GM21423 (cell line): ENCODE measurements around the gene L3MBTL2.

Source experiments
- ATAC-seq: cut with Tn5 transposase; IDR thresholded peaks from one replicate; pipeline ENCODE4 v1.9.1; 2021; ENCODE audit warnings: mild to moderate bottlenecking, moderate library complexity; ENCODE audit not compliant: unreplicated experiment

The L3MBTL2 gene

DNA sequence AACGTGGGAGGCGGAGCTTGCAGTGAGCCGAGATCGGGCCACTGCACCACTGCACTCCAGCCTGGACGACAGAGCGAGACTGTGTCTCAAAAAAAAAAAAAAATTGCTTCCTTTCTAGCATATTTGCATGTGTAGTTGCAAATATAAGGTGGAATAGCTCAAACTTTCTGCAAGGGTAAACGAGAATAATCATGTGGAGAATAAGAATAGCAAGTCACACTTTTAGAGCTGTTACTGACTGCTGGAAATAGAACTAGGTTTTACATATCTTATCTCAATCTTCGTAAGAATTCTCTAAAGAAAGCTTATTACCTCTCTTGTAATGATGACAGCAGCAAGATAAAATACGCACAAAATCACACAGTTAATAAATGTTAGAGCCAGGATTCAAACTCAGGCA lies 1.6 kb downstream of the L3MBTL2 start:
- ATAC-seq = no peak

DNA sequence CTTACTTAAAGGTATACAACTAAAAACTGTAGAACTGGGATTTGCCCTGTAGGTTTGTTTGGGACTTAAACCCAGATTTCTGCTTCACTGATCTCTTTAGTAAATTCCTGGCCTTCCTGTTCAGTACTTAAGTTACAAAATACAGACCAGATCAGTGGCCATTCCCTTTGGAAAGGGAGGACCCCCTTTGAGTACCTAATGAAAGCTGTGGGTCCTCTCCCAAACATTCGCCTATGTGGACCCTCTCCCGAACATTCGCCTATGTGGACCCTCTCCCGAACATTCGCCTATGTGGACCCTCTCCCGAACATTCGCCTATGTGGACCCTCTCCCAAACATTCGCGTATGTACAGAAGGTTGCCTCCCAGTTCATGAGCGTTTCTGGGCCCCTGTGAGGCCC lies 10.3 kb downstream of the L3MBTL2 start:
- no peak for ATAC-seq

DNA sequence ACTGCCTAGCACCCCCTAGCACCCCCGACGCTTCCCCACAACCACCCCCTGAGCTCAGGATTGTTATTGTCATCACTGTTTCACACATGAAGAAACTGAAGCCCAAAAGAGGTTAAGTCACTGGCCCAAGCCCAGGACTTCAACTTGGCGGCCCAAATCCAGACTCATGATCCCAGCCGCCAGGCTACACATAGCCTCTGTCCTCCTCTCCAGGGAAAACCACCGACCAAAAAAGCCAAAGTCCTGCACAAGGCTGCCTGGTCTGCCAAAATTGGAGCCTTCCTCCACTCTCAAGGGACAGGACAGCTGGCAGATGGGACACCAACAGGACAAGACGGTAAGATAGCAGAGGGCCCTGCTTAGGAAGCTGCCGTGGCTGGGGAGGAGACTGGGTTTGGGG lies 10.8 kb downstream of the L3MBTL2 start:
- ATAC-seq = no peak

DNA sequence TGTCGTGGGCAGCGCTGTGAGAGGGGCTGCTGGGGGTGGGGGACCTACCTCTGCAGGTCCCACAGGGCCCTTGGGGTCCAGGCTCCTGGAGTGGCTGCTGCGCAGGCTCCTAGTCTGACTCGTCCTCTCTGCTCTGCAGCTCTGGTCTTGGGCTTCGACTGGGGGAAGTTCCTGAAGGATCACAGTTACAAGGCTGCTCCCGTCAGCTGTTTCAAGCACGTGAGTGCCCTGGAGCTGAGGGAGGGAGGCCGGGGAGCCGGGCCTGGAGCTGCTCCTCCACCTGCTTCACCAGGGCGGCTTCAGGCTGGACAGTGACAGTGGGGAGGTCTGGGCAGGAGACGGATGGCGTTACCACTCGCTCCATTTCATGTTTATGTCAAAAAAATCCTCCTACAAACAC lies 11.9 kb downstream of the L3MBTL2 start:
- no peak for ATAC-seq

DNA sequence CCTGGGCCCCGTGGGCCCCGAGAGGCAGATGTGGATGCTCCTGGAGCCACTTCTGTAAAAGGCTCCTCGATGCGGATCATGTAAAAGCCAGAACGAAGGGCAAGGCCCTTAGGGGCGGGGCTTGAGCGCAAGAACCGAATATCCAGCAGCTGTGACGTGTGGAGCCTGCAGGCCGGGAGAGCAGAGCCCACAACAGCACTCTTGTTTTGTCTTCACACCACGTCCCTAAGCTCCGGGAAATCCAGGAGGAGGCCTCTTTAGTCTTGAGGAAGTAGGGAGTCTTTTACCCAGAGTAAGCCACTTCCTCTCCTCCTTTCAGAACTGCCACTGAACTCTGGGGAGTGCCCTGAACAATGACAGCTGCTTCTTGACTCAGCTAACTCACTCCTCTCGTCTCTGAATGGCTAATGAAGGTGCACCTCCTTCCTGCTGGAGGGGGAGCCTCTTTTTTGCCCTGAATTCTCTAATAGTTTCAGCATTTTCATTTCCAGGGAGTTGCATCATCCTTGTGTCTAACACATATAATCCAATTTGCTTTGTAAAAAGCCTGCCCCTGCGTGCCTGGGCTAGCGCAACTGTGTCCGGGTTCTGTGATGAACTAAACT lies 12.5 kb downstream of the L3MBTL2 start:
- ATAC-seq = no peak

DNA sequence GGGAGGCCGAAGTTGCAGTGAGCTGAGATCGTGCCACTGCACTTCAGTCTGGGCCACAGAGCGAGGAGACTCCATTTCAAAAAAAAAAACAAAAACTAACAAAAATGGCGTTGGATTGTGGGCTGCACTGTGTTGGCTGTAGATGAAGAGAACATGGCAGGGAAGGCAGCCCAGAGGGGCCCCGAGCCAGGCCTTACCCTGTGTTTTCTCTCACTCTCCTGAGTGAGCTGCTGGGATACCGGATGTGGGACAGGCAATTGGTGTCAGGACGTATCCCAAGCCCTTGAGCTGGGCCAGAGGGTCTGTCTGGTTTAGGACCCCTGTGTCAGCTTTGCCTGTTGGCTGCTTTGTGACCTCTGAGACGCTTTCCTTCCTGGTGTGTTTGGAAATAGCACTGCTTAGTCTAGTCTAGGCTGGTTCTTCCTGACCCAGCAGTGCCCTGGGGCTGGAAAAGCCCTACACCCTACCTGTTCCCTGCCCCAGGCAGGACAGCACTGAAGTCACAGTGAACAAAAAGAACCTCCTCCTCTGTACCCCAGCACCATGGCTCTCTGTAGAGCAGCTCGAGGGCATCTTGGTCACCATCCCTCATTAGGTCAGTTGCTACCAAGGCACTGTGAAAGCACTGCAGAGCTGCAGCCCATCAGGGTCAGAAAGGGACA lies 17.9 kb downstream of the L3MBTL2 start:
- ATAC-seq = no peak

DNA sequence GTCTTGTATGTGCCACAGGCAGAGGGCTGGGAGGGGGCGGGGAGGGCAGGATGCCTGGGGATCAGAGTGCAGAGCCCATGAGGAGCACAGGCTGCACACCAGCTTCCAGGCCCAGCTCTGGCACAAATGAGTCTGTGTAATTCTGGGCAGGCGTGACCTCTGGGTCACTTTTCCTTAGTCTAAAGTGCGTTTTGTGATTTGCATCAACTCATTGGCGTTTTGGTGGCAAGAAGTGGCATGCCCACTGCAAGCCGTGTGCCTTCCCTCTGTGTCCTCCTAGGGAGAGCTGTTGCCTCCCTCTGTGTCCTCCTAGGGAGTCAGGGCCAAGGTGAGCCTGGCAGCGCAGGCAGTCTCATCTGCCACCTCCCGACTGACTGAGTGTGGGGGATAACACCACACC lies 18.4 kb downstream of the L3MBTL2 start:
- no peak for ATAC-seq

DNA sequence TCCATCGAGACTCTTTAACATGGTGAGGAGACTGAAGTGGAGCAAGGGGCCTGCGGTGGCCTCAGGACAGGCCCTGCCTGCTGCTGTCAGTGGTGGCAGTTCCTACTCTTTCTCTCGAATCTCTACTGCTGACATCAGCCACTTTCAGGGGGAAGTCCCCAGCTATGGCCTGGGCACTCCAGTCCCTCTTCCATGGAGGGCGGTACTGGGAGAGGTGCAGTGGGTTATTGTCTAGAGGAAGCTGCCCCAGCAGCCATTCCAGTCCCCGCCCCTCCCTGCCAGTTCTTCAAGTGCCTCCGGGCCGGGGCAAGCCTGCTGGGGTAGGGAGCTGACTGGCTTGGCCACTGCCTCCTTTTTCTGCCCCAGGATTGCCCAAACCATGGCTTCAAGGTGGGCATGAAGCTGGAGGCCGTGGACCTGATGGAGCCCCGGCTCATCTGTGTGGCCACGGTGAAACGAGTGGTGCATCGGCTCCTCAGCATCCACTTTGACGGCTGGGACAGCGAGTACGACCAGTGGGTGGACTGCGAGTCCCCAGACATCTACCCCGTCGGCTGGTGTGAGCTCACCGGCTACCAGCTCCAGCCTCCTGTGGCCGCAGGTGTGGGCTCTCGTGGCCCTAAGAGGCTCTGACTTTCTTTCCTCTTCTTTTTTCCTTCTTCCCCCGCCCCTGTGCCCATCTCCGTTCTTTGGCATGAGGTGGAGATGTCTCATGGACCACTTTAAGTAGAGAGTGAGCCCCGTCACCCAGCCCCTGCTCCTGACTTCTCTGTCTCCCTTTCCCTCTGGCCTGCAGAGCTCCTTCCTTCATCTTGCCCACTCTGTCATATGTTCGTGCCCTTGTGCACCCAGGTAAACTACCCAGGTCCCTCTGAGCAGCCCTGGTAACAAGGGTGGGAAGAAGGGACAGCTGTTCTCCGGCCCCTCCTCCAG lies 21.9 kb downstream of the L3MBTL2 start:
- no peak for ATAC-seq

DNA sequence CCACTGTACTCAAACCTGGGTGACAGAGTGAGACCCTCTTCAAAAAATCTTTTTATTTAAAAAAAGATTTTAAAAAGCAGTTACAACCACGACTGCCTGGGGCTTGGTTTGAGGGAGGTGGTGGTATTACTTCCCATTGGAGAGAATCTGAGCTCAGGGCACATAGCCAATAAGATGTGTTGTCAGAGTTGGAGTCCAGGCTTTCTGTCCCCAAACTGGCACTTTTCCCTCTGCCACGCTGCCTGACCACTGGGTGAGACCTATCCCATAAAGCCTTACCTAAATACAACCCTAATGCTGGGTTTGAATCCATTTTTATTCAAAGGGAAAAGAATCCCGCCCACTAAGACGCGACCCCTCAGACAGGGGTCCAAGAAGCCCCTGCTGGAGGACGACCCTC lies 24.1 kb downstream of the L3MBTL2 start:
- ATAC-seq = no peak

DNA sequence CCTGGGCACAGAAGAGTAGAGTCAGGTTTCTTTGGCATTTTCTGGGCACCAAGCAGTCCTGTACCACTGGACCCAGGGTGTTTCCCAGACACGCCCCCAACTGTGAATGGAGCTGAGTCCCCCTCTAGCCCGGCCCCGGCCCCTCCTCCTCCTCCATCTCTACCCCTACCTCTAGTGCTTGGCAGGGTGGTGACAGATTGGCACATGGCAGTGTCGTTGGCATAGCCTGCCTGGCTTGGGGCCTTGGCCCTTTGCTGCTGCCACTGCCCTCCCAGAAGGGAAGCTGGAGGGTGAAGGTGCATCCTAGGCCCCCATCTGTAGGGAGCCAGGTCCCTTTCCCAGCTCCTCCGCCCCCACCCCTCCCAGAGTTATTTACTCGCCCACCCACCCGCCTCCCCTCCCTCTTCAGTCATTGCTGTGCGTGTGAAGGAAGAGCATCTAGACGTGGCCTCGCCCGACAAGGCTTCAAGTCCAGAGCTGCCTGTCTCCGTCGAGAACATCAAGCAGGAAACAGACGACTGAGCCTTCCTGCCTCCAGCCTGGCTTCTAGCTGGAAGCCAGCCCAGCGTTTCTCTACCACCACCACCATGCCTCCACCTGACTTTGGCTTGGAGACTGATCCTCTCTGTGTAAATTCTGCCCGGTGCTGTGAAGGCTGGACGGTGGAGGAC lies 24.8 kb downstream of the L3MBTL2 start:
- ATAC-seq = no peak

DNA sequence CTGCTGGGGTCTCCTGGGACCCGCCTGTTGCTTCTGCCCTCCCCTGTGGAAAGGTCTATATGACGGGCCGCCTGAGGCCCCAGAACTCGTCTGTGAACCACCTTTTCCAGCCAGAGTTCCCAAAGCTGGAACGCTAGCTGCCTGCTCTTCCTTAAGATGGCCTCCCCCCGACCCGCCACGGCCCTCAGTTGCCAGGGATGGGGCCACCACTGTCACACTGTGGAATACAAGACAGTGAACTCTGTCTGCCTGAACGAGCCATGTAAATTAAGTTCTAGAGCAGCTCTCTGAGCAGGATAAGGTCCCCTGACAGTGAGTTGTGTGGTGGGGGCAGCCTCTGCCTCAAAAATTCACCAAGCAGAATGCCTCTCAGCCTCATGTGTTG lies 25.3 kb downstream of the L3MBTL2 start:
- no peak for ATAC-seq

DNA sequence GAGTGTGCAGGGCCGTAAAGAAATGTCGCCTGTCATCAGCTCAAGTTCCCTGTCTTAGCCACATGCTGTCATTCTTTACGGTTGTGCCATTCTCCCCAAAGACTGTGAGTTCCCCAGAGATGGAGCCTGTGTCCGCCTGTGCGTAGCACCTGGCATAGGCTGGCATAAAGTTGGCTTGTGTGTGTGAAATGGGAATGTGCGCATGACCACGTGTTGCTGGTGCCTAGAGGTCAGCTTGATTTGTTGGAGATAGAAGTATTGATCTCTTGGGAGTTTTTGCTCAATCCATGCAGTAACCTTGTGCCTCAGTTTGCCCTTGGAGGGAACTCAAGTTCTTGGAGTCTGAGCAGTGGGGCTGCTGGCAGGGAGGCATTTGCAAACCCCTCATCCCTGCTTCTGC lies 26.3 kb downstream of the L3MBTL2 start:
- no peak for ATAC-seq

DNA sequence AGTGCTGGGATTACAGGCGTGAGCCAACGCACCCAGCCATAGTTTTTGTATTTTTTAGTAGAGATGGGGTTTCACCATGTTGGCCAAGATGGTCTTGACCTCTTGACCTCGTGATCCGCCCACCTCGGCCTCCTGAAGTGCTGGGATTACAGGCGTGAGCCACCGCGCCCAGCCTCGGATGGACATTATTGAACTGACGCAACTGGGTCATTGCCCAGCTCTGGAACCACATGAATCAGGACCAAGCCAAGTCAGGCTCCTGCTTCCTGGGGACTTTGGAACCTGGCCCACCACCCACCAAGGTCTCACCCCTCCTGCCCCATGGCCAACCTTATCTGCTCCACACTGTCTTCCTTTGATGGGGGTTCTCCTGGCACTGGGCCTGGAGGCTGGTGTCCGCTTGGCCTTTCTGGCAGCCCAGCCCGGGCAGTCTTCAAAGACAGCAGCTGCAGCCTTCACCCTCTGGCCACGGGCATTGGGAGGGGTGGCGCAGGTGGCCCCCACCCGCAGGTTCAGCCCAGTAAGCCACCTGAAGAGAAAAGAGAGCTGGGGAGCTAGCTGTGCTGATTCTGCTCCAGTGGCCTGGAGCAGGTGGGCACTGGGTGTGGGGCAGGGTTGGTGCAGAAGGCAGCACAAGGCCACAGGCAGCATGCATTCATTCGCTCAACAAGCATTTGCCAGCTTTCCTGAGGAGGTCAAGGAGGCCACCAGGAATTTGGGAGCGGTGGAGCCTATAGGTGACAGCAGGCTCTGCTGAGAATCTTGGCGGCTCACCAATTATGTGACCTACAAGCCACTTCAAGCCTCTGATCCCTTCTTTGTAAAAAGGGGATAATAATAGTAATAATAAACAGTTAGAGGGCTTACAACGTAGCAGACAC lies 29.9 kb downstream of the L3MBTL2 start:
- no peak for ATAC-seq

DNA sequence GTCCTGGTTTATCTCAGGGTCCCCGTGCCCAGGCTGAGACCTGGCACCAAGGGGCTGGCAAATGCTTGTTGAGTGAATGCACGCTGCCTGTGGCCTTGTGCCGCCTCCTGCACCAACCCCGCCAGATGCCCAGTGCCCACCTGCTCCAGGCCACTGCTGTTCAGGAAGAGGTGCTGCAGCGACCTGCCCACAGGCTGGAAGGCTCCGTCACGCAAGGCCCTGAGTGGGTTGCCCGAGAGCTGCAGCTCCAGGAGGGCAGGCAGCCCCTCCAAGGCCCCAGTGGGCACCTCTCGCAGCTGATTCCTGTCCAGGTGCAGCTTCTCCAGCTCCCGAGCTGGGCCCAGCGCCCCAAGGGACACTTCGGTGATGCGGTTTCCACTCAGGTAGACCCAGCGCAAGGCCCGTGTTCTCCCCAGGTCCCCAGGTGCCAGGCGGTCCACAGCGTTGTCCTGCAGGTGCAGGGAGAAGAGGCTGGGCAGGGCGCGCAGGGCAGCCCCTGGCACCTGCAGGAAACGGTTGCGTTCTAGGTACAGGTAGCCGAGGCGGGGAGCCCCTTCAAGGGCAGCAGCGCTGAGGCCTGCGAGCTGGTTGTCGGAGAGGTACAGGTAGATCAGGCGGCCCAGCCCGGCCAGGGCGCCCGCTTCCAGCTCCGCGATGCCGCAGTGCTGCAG lies 32.1 kb downstream of the L3MBTL2 start:
- ATAC-seq = no peak

DNA sequence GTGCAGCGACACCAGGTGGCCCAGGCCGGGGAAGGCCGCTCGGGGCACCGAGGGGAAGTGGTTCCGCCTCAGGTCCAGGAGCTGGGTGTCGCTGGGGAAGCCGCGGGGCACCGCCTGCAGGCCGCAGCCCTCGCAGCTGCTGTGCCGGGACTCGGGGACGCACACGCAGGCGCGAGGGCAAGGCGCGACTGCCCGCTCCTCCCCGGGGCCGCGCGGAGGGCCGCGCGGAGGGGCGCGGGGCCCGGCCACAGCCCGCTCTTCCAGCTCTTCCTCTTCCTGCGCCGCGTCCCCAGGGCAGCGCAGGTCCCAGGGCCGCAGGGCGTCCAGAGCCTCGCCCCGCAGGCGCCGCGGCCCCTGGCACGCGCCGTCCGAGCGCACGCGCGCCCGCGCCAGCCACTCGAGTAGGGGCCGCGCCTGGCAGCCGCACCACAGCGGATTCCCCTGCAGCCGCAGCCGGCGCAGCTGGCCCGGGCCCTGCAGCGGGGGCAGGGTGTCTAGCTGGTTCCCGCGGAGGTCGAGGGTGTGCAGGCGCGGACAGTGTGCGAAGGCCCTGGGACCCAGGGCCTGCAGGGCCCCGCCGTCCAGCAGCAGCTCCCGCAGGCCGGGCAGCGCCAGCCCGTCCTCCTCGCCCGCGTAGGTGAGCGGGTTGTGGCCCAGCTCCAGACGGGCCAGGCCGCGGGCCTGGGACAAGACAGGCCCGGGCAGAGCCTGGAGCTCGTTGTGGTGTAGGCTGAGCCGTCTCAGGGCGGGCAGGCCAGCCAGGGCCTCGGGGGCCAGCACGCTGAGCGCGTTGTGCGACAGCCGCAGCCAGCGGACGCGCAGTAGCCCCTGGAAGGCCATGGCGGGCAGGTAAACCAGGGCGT lies 32.8 kb downstream of the L3MBTL2 start:
- ATAC-seq = peak; percentile 70

DNA sequence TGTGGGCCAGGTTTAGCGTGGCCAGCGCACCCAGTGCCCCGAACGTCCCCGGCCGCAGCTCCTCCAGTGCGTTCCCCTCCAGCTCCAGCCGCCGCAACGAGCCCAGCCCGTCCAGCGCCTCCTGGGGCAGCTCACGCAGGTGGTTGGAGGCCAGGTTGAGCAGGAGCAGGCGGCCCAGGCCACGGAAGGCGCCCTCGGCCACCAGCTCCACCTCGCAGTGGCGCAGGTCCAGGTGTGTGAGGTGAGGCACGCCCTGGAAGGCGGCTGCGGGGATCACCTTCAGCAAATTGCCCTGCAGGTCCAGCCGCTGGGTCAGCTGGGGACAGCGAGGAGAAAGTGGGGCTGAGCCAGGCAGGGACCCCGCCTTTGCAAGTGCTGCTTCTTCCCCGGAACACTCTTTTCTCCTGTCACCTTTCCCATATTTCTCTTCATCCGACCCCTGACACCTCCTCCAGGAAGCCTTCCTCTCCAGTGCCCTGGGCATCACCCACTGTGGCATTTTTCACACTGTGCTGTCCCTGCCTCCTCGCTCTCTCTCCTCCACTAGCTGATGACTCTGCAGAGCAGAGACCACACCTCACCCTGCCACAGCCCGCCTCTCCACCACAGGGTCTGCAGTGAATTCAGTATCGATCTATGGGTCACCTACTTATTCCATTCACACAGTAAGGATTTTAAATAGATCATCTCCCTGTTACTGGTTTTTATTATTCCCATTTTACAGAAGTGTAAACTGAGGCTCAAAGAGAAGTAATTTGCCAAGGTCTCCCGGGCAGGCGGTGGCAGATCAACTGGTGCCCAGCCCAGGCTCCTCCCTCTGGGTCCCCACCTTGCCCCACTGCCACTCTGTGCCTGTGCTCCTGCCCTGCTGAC lies 33.7 kb downstream of the L3MBTL2 start:
- ATAC-seq = no peak

DNA sequence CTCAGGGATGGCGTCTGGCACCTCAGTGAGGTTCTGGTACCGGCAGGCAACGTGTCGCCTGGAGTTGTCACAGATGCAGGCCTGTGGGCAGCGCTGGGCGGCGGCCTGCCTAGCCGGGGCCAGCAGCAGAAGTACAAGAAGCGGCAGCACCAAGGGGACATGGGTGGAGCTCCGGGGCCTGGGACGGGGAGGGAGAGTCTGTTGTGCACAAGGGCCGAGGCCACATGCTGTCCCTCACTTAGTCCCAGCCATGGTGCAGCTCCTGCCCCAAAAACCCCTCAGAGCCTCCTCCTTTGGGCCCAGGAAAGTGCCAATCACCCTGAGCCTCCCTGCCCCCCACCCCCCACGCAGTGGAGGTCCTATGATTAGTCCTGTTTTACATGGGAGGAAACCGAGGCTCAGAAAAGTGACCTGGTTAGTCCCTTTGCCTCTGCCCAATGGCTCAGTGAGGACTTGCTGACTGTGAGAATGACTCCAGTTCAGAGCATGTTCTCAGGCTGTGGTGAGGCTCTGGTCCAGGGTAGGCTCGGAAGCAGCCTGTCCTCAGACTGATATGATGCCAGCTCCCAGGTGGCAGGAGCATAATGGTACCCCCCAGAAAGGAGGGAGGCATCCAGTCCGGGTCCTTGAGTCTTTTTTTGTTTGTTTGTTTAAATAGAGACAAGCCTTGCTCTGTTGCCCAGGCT lies 34.5 kb downstream of the L3MBTL2 start:
- ATAC-seq = no peak
